ENCODE results near the gene NBEAL2.

NBEAL2 gene

GRCh38 chr3:46997453-46998091 lies 18.1 kb downstream of the NBEAL2 start:
- DNase-seq (ENCODE audit: low read depth, low spot score): no peak
- no peak overlapping the region for H3K27ac ChIP-seq

GRCh38 chr3:46998121-46998851 lies 18.8 kb downstream of the NBEAL2 start:
- no peak for DNase-seq (ENCODE audit: low read depth, low spot score)
- no peak overlapping the region for H3K27ac ChIP-seq

- DNase-seq (ENCODE audit: low read depth, low spot score): no peak
- no peak overlapping the region for H3K27ac ChIP-seq
Measured at GRCh38 chr3:46998852-46999515, 19.5 kb downstream of the NBEAL2 start.

GRCh38 chr3:46999516-47000197 lies 20.2 kb downstream of the NBEAL2 start:
- no peak overlapping the region for H3K27ac ChIP-seq
- no peak for DNase-seq (ENCODE audit: low read depth, low spot score)

GRCh38 chr3:47000198-47000815 lies 20.8 kb downstream of the NBEAL2 start:
- no peak overlapping the region for H3K27ac ChIP-seq
- DNase-seq (ENCODE audit: low read depth, low spot score): no peak

GRCh38 chr3:47000922-47001730 lies 21.7 kb downstream of the NBEAL2 start:
- DNase-seq (ENCODE audit: low read depth, low spot score): no peak
- no peak overlapping the region for H3K27ac ChIP-seq

- DNase-seq (ENCODE audit: low read depth, low spot score): no peak
- no peak overlapping the region for H3K27ac ChIP-seq
Measured at GRCh38 chr3:47001731-47002170, 22.3 kb downstream of the NBEAL2 start.

GRCh38 chr3:47002171-47003055 lies 22.9 kb downstream of the NBEAL2 start:
- DNase-seq (ENCODE audit: low read depth, low spot score): no peak
- H3K27ac ChIP-seq: no peak overlapping the region

- H3K27ac ChIP-seq: no peak overlapping the region
- no peak for DNase-seq (ENCODE audit: low read depth, low spot score)
Measured at GRCh38 chr3:47003056-47003410, 23.6 kb downstream of the NBEAL2 start.

GRCh38 chr3:47003461-47004368 lies 24.2 kb downstream of the NBEAL2 start:
- H3K27ac ChIP-seq: no peak overlapping the region
- DNase-seq (ENCODE audit: low read depth, low spot score): no peak

GRCh38 chr3:47004369-47005211 lies 25.1 kb downstream of the NBEAL2 start:
- DNase-seq (ENCODE audit: low read depth, low spot score): no peak
- H3K27ac ChIP-seq: no peak overlapping the region

GRCh38 chr3:47005212-47006144 lies 26.0 kb downstream of the NBEAL2 start:
- no peak for DNase-seq (ENCODE audit: low read depth, low spot score)
- H3K27ac ChIP-seq: no peak overlapping the region

GRCh38 chr3:47006145-47006651 lies 26.7 kb downstream of the NBEAL2 start:
- DNase-seq (ENCODE audit: low read depth, low spot score): no peak
- H3K27ac ChIP-seq: no peak overlapping the region

GRCh38 chr3:47007001-47007400 lies 27.5 kb downstream of the NBEAL2 start:
- no peak overlapping the region for H3K27ac ChIP-seq
- DNase-seq (ENCODE audit: low read depth, low spot score): no peak

GRCh38 chr3:47007482-47008233 lies 28.2 kb downstream of the NBEAL2 start:
- no peak overlapping the region for H3K27ac ChIP-seq
- no peak for DNase-seq (ENCODE audit: low read depth, low spot score)

All from epithelial cell of prostate (primary cell).